IMR-90 (cell line): ENCODE measurements around the gene SLC25A26.

Experiments used
- BHLHE40 ChIP-seq: fragments of 150-350 bp; IDR thresholded peaks from 2 replicates; pipeline ENCODE4 v1.6.1; 2016; ENCODE audit warnings: mild to moderate bottlenecking, low read depth, low read length
- FOS ChIP-seq: fragments of 150-350 bp; IDR thresholded peaks from 2 replicates; pipeline ENCODE4 v1.6.1; 2016; ENCODE audit warnings: low read depth, low read length
- MXI1 ChIP-seq: IDR thresholded peaks from 2 replicates; pipeline ENCODE4 v1.6.1; 2012; ENCODE audit warnings: low read depth, mild to moderate bottlenecking, low read length, moderate library complexity, borderline replicate concordance
- POLR2A ChIP-seq: IDR thresholded peaks from 2 replicates; pipeline ENCODE4 v1.6.1; 2012; ENCODE audit warnings: mild to moderate bottlenecking, low read depth, low read length
- RAD21 ChIP-seq: IDR thresholded peaks from 2 replicates; pipeline ENCODE4 v1.6.1; 2012; ENCODE audit warnings: low read length, improper control_type of control experiment
- TF ChIP-seq, protein P1 (sequence below): conservative IDR thresholded peaks from 2 replicates; pipeline ENCODE4 v1.5.1; 2012; ENCODE audit warnings: mild to moderate bottlenecking, low read depth, low read length, improper control_type of control experiment

DNA sequence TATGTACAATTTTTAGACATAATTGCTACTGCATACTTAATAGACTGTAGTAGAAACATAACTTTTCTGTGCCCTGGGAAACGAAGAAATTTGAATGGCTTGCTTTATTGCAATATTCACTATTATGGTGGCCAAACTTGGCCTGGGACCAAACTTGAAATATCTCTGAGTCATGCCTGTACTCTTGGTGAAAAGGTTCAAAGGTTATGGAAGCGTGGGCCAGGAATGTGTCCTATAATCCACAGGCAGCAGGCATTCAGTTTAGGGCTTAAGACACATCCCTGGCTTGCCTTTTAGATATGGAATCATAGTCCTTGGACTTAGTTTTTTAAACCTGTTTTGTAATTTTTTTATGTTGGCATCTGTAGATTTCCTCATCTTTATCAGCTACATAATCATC is 155.8 kb downstream of the SLC25A26 start:
- TF ChIP-seq MXI1 (no peak), POLR2A (no peak), FOS (peak; percentile 17; the same call in 1 of the 2 replicates), BHLHE40 (no peak), RAD21 (no peak)
- TF ChIP-seq, protein P1, sequence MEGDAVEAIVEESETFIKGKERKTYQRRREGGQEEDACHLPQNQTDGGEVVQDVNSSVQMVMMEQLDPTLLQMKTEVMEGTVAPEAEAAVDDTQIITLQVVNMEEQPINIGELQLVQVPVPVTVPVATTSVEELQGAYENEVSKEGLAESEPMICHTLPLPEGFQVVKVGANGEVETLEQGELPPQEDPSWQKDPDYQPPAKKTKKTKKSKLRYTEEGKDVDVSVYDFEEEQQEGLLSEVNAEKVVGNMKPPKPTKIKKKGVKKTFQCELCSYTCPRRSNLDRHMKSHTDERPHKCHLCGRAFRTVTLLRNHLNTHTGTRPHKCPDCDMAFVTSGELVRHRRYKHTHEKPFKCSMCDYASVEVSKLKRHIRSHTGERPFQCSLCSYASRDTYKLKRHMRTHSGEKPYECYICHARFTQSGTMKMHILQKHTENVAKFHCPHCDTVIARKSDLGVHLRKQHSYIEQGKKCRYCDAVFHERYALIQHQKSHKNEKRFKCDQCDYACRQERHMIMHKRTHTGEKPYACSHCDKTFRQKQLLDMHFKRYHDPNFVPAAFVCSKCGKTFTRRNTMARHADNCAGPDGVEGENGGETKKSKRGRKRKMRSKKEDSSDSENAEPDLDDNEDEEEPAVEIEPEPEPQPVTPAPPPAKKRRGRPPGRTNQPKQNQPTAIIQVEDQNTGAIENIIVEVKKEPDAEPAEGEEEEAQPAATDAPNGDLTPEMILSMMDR = no peak
